OCI-LY1 (cell line): ENCODE measurements around the gene SKA1.
"Not testable (repeated sequence)": the region's sequence is repeated elsewhere in the genome, so short reads cannot be mapped to it uniquely, and the experiment has no call there.

Experiments
- H2AFZ ChIP-seq: fragments of 200-600 bp; sonication (generic), shearing (Covaris generic); 2 replicates; pipeline ENCODE4 v1.6.0; 2014; ENCODE audit warnings: antibody characterized with exemption, mild to moderate bottlenecking, low read length
- H3F3A ChIP-seq: fragments of 200-600 bp; sonication (generic), shearing (Covaris generic); 2 replicates; pipeline ENCODE4 v1.6.0; 2014; ENCODE audit warnings: mild to moderate bottlenecking, antibody characterized with exemption, low read length, moderate library complexity; ENCODE audit not compliant: insufficient read depth
- H3K27ac ChIP-seq: fragments of 200-600 bp; sonication (generic); 2 replicates; pipeline ENCODE4 v1.5.1; 2014; ENCODE audit warnings: low read length, mixed run types, mild to moderate bottlenecking, low read depth; ENCODE audit not compliant: poor library complexity, severe bottlenecking
- H3K27me3 ChIP-seq: fragments of 200-600 bp; sonication (generic); 2 replicates; pipeline ENCODE4 v1.6.0; 2014; ENCODE audit warnings: antibody characterized with exemption, mild to moderate bottlenecking, low read length, moderate library complexity; ENCODE audit not compliant: insufficient read depth
- H3K36me3 ChIP-seq: fragments of 200-600 bp; sonication (generic); 2 replicates; pipeline ENCODE4 v1.6.1; 2014; ENCODE audit warnings: mild to moderate bottlenecking, antibody characterized with exemption, low read length, moderate library complexity, mixed read lengths; ENCODE audit not compliant: insufficient read depth
- H3K4me1 ChIP-seq: fragments of 200-600 bp; sonication (generic); 2 replicates; pipeline ENCODE4 v1.5.1; 2014; ENCODE audit warnings: mild to moderate bottlenecking, low read length, moderate library complexity; ENCODE audit not compliant: insufficient read depth, severe bottlenecking
- H3K4me2 ChIP-seq: fragments of 200-600 bp; sonication (generic), shearing (Covaris generic); 2 replicates; pipeline ENCODE4 v1.6.1; 2014; ENCODE audit warnings: low read length
- H3K4me3 ChIP-seq: fragments of 200-600 bp; sonication (generic); 2 replicates; pipeline ENCODE4 v1.5.1; 2014; ENCODE audit warnings: low read length, low read depth, mild to moderate bottlenecking, mixed read lengths; ENCODE audit not compliant: poor library complexity, severe bottlenecking
- H3K79me2 ChIP-seq: fragments of 200-600 bp; shearing (Covaris generic); 2 replicates; pipeline ENCODE4 v1.6.1; 2016; ENCODE audit warnings: mixed run types, low read length, mixed read lengths; ENCODE audit not compliant: insufficient read depth
- H3K9ac ChIP-seq: fragments of 200-600 bp; sonication (generic), shearing (Covaris generic); 2 replicates; pipeline ENCODE4 v1.6.1; 2014; ENCODE audit warnings: mild to moderate bottlenecking, low read length, mixed read lengths
- H3K9me2 ChIP-seq: fragments of 200-600 bp; sonication (generic), shearing (Covaris generic); 2 replicates; pipeline ENCODE4 v1.6.1; 2014; ENCODE audit warnings: low read depth, mild to moderate bottlenecking, low read length, mixed read lengths
- H3K9me3 ChIP-seq: fragments of 200-600 bp; shearing (Covaris generic); 2 replicates; pipeline ENCODE4 v1.6.1; 2014; ENCODE audit warnings: low read length, mixed read lengths
- H4K20me1 ChIP-seq: fragments of 200-600 bp; sonication (generic), shearing (Covaris generic); 2 replicates; pipeline ENCODE4 v1.6.0; 2016; ENCODE audit warnings: mild to moderate bottlenecking, low read length; ENCODE audit not compliant: insufficient read depth
- CTCF ChIP-seq: fragments of 200-600 bp; sonication (generic), shearing (Covaris generic); IDR thresholded peaks from 2 replicates; pipeline ENCODE4 v1.5.1; 2017; ENCODE audit warnings: mild to moderate bottlenecking, antibody characterized with exemption, low read length, moderate library complexity, mixed read lengths
- EZH2 ChIP-seq: fragments of 200-600 bp; sonication (generic), shearing (Covaris generic); IDR thresholded peaks from 2 replicates; pipeline ENCODE4 v1.8.0; 2017; ENCODE audit warnings: borderline replicate concordance, mixed run types, mild to moderate bottlenecking, antibody characterized with exemption, low read length, moderate library complexity, mixed read lengths

Gene SKA1

GRCh38 chr18:50427896-50428295 lies 53.0 kb downstream of the SKA1 start:
- Histone ChIP-seq H3K79me2 (no peaks in the 10 kb centered on the region), H3K4me3 (no peak overlapping the region), H3K36me3 (no peaks in the 10 kb centered on the region), H3K27ac (no peak overlapping the region), H3F3A (no peaks in the 10 kb centered on the region), H3K9me2 (no peaks in the 10 kb centered on the region), H3K4me1 (no peaks in the 10 kb centered on the region), H3K4me2 (no peak overlapping the region), H3K9me3 (no peaks in the 10 kb centered on the region), H2AFZ (no peak overlapping the region), H4K20me1 (no peaks in the 10 kb centered on the region), H3K9ac (no peak overlapping the region), H3K27me3 (no peaks in the 10 kb centered on the region)
- TF ChIP-seq EZH2: no peak
- TF ChIP-seq CTCF: no peak

- Histone ChIP-seq H3K27ac (no peak overlapping the region), H3F3A (no peaks in the 10 kb centered on the region), H3K4me3 (no peak overlapping the region), H3K4me2 (no peak overlapping the region), H3K9me2 (no peaks in the 10 kb centered on the region), H3K4me1 (no peaks in the 10 kb centered on the region), H4K20me1 (no peaks in the 10 kb centered on the region), H3K36me3 (no peaks in the 10 kb centered on the region), H3K27me3 (no peaks in the 10 kb centered on the region), H3K79me2 (no peaks in the 10 kb centered on the region), H3K9ac (no peak overlapping the region), H2AFZ (no peak overlapping the region), H3K9me3 (no peaks in the 10 kb centered on the region)
- no peak for TF ChIP-seq EZH2
Measured at GRCh38 chr18:50428531-50429206, 53.8 kb downstream of the SKA1 start.

GRCh38 chr18:50429207-50429948 lies 54.5 kb downstream of the SKA1 start:
- Histone ChIP-seq H3K4me1 (no peaks in the 10 kb centered on the region), H3K4me2 (no peak overlapping the region), H3K27me3 (no peaks in the 10 kb centered on the region), H3K9ac (no peak overlapping the region), H2AFZ (no peak overlapping the region), H3K36me3 (no peaks in the 10 kb centered on the region), H3K27ac (no peak overlapping the region), H3K79me2 (no peaks in the 10 kb centered on the region), H3K9me2 (no peaks in the 10 kb centered on the region), H3K9me3 (no peaks in the 10 kb centered on the region), H3F3A (no peaks in the 10 kb centered on the region), H4K20me1 (no peaks in the 10 kb centered on the region), H3K4me3 (no peak overlapping the region)
- TF ChIP-seq EZH2 (no peak), CTCF (peak; percentile 51)

GRCh38 chr18:50432915-50433314 lies 58.1 kb downstream of the SKA1 start:
- Histone ChIP-seq H2AFZ (no peak overlapping the region), H4K20me1 (no peaks in the 10 kb centered on the region), H3K9me2 (no peaks in the 10 kb centered on the region), H3K4me3 (no peak overlapping the region), H3K4me1 (no peaks in the 10 kb centered on the region), H3K79me2 (no peaks in the 10 kb centered on the region), H3K36me3 (no peaks in the 10 kb centered on the region), H3K9ac (no peak overlapping the region), H3K9me3 (no peaks in the 10 kb centered on the region), H3K27me3 (no peaks in the 10 kb centered on the region), H3K4me2 (no peak overlapping the region), H3K27ac (no peak overlapping the region), H3F3A (no peaks in the 10 kb centered on the region)
- TF ChIP-seq EZH2: no peak
- TF ChIP-seq CTCF: no peak

GRCh38 chr18:50436742-50437141 lies 61.9 kb downstream of the SKA1 start:
- H3K9me3 ChIP-seq, H2AFZ ChIP-seq, H3K79me2 ChIP-seq, H3K4me3 ChIP-seq, H3K9me2 ChIP-seq, H3K36me3 ChIP-seq, H3F3A ChIP-seq, H3K4me2 ChIP-seq, H3K4me1 ChIP-seq, H3K9ac ChIP-seq, H4K20me1 ChIP-seq, H3K27ac ChIP-seq, H3K27me3 ChIP-seq: not testable (repeated sequence)
